RWPE1 (cell line): ENCODE results near the gene LIMS2.

Experiments used
- CTCF ChIA-PET: fragments of 350-600 bp; sonication (Branson Sonifier 250); formaldehyde crosslinking; extraction: SDS; loops from one replicate; lab custom pipeline; 2021; lab: Yijun Ruan, JAX
- POLR2A ChIA-PET: fragments of 400-600 bp; formaldehyde crosslinking; extraction: SDS; loops from one replicate; lab custom pipeline; 2020; ENCODE audit warnings: antibody characterized with exemption; ENCODE audit not compliant: low non-redundant PET; lab: Yijun Ruan, JAX
- DNase-seq: peaks from one replicate; pipeline ENCODE4 v3.0.0; 2012; ENCODE audit warnings: low spot score
- H3K27ac ChIP-seq: fragments of 450-650 bp; 2 replicates; pipeline ENCODE4 v1.5.1; 2017
- TF ChIP-seq, protein P1 (sequence below): fragments of 450-650 bp; conservative IDR thresholded peaks from 2 replicates; pipeline ENCODE4 v1.5.1; 2017; ENCODE audit warnings: low read depth, mild to moderate bottlenecking

Gene LIMS2

DNA sequence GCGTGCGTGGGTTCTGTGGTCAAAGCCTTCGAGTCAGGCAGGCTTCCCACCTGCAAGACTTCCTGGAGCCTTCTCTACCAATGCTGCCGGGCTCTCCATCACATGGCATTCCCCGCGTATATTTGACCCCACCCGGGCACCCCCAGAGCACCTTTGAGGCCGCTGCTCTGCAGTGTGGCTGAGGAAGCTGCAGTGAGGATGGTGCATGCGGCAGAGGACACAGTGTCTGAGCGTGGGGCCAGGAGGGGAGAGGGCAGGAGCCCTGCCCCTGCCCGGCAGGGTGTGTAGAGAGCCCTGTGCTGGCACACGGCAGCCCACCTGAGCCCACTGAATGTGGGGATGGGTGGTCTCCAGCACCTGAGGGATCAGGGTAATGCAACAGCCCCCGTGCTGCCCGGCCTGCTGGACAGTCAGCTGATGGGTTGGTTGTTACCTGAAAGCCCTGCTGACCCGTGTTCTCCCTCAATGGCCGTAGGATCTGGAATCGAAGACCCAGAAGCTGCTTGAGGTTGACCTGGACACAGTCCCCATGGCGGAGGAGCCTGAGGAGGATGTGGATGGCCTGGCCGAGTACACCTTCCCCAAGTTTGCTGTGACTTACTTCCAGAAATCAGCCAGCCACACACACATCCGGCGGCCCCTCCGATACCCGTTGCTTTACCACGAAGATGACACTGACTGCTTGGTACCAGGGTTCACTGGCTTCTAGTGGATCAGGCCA is 66.1 kb downstream of the LIMS2 start:
- ChIA-PET POLR2A (no interaction called here), CTCF (interaction anchor here (0.7 to 1.5 kb wide), 3 partner anchors 18 to 295 kb away, joined by 3 to 5 read pairs (median 3); no protein-coding TSS in a partner anchor)
- TF ChIP-seq, protein P1, sequence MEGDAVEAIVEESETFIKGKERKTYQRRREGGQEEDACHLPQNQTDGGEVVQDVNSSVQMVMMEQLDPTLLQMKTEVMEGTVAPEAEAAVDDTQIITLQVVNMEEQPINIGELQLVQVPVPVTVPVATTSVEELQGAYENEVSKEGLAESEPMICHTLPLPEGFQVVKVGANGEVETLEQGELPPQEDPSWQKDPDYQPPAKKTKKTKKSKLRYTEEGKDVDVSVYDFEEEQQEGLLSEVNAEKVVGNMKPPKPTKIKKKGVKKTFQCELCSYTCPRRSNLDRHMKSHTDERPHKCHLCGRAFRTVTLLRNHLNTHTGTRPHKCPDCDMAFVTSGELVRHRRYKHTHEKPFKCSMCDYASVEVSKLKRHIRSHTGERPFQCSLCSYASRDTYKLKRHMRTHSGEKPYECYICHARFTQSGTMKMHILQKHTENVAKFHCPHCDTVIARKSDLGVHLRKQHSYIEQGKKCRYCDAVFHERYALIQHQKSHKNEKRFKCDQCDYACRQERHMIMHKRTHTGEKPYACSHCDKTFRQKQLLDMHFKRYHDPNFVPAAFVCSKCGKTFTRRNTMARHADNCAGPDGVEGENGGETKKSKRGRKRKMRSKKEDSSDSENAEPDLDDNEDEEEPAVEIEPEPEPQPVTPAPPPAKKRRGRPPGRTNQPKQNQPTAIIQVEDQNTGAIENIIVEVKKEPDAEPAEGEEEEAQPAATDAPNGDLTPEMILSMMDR = no peak
- H3K27ac ChIP-seq = no peak overlapping the region
- no peak for DNase-seq

DNA sequence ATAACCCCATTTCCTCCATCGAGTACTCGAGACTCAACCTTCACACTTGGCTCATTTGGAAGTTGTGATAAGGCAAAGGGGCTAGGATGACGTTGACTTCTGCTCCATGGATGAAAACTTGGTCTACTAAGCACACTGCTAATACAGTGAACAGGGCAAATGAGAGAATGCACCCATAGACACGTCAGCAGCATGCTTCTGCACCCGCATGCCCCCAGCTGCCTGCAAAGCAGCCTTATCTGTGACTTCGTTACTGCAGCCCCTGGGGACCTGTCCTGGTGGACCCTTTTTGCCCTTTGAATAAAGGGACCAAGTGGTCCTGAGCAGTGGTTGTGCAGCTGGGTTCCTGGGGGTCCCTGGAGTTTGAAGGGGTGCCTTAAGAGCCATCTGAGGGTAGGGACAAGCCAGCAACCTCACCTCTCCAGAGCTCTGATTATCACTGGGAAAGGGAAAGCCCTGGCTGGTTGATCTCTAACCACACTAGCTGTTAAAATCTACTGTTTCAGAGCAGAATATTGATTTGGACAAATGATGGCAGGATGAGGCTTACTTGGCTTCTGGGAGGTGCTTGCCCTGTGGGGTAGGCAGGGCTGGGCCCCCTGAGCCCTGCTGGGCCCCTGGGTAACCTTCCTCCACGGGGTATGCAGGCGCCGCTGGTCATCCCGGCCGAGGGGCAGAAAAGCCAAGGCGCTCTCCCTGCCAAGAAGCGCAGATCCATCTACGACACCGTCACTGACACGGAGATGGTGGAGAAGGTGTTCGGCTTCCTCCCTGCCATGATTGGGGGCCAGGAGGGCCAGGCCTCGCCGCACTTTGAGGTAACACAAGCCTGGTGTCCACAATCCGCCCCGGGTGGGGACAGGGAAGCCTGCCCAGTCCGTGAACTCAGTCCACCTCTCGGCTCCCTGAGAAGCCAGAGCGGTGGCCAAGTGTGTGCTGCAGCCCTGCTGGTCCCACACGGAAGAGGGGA is 67.0 kb downstream of the LIMS2 start:
- POLR2A ChIA-PET = no interaction called here
- TF ChIP-seq, protein P1 = no peak
- no peak overlapping the region for H3K27ac ChIP-seq
- DNase-seq = no peak
- CTCF ChIA-PET = interaction anchor here (1.2 kb wide), 1 partner anchor 17 kb away, joined by 3 read pairs; no protein-coding TSS in a partner anchor

DNA sequence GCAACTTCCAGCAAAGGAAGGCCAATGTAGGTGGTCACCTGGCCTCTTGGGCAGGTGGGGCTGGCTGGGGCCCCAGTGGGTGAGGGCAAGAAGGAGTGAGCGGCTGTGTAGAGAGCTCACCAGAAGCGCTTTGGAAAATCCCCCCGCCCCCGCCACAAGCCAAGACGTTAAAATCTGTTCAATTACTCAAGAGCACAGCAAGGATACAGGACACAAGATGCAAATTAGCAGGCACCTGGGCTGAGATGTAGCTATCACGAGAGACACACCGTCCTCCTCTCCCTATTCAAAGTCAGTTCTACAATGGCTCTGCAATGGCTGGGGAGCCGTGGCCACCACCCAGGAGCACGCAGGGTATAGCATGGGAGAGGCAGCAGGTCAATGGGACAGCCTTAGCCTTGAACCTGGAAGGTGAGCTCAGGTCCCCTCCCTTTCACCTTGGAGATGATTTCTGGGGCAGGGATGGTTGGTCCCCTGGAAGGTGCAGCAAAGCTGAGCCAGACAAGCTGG is 67.9 kb downstream of the LIMS2 start:
- DNase-seq = no peak
- ChIA-PET CTCF (interaction anchor here (1.2 kb wide), 1 partner anchor 16 kb away, joined by 3 read pairs; no protein-coding TSS in a partner anchor), POLR2A (no interaction called here)
- TF ChIP-seq, protein P1 = no peak
- H3K27ac ChIP-seq = no peak overlapping the region

DNA sequence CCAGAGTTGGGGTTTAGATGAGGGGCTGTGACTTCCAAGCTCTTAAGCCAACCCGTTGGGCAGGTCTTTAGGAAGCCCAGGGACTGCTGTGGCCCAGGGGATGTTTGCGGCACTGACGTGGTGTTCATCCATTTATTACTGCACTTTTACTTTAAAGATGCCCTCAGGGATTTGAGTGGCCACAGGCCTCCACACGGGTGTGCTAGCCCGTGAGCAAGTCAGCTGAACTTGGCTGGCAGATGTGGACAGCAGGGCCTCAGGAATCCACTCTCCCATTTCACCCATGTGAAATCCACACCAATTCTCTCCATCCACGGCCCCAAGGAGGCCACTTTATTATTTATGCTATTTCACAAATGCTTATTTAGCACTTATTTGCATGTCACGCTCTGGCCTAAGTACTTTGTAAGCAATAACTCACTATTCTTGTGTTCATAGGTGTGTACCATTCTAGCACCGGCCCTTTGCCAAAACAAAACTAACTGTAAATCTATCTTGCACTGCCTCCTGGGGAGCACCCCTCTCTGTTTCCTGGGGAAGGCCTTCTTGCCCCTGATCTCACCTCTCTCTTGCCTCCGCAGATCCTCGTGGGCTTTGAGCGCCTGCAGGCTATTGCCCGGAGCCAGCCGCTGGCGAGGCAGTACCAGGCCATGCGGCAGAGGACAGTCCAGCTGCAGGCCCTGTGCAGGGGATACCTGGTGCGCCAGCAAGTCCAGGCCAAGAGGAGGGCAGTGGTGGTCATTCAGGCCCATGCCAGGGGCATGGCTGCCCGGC is 68.5 kb downstream of the LIMS2 start:
- CTCF ChIA-PET = interaction anchor here (1.2 kb wide), 1 partner anchor 16 kb away, joined by 3 read pairs; no protein-coding TSS in a partner anchor
- POLR2A ChIA-PET = no interaction called here

DNA sequence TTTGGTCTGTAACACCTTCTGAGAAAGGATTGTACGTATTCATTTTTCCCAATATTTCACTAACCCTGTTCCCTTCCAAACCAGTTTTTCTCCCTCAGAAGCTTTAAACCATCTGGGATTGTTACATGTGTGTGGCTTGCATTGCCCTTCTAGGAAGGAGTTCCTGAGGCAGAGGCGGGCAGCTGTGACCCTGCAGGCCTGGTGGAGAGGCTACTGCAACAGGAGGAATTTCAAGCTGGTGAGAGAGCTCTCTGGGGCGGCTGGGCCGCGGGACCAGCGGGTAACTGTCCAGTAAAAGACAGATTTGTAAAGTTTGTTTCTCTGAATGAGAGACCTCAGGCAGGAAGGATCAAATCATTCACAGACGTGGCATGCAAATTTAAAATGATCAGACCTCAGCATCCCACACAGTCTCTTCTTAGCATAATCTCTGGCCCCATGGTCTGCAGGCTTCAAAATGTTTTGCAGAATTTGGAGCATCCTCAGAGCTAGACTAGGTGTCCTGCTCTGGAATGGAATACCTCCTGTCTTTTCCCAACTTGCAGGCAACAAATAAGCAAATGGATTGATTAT is 69.6 kb downstream of the LIMS2 start:
- POLR2A ChIA-PET = no interaction called here
- no peak overlapping the region for H3K27ac ChIP-seq
- CTCF ChIA-PET = no interaction called here
- TF ChIP-seq, protein P1 = no peak
- no peak for DNase-seq

More for the DNA sequence above, 68.5 kb downstream of the LIMS2 start:
- TF ChIP-seq, protein P1 = no peak
- H3K27ac ChIP-seq = no peak overlapping the region
- DNase-seq = no peak
